Tibial nerve (tissue), 4 donors: ENCODE results near the gene DPP10.

Experiments used
- EP300 ChIP-seq, 2 donors: sonication (generic); formaldehyde crosslinking; IDR thresholded peaks; one replicate each; pipeline ENCODE4 v1.6.1; 2017; ENCODE audit warnings: antibody characterized with exemption in 2 of 2, mild to moderate bottlenecking in 1 of 2
- POLR2A ChIP-seq, 2 donors: fragments of 450-650 bp; IDR thresholded peaks; one replicate each; pipeline ENCODE4 v1.6.1; 2017; ENCODE audit warnings: antibody characterized with exemption in 2 of 2, mild to moderate bottlenecking in 2 of 2, moderate library complexity in 2 of 2
- TF ChIP-seq, protein P1 (sequence below), 5 experiments: fragments of 200-600 bp in 3 of 5; fragments of 450-650 bp in 2 of 5; sonication (generic) in 3 of 5; IDR thresholded peaks; one replicate each; pipeline ENCODE4 v1.5.1; 2016 to 2019; ENCODE audit warnings: antibody characterized with exemption in 5 of 5, mild to moderate bottlenecking in 3 of 5, moderate library complexity in 2 of 5

DNA sequence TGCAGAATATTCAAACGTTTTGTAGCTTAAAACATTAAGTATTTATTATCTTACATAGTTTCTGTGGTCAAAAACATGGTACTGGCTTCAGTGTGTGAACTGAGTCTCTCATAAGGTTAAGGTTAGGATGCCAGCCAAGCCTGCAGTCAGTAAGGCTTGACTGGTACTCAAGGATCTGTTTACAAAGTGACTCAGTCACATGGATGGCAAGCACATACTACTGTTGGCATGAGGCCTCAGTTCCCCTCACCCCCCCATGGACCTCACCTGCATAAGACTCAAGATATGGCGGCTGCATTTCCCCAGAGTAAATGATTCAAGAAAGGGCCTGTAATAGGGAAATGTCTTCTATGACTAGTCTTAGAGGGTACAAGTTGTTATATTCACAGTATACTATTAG, 1167.5 kb downstream of the DPP10 start:
- TF ChIP-seq POLR2A (IDR thresholded peaks at IDR 0.05): no peak
- no peak for TF ChIP-seq EP300 (IDR thresholded peaks at IDR 0.05)
- TF ChIP-seq, protein P1, sequence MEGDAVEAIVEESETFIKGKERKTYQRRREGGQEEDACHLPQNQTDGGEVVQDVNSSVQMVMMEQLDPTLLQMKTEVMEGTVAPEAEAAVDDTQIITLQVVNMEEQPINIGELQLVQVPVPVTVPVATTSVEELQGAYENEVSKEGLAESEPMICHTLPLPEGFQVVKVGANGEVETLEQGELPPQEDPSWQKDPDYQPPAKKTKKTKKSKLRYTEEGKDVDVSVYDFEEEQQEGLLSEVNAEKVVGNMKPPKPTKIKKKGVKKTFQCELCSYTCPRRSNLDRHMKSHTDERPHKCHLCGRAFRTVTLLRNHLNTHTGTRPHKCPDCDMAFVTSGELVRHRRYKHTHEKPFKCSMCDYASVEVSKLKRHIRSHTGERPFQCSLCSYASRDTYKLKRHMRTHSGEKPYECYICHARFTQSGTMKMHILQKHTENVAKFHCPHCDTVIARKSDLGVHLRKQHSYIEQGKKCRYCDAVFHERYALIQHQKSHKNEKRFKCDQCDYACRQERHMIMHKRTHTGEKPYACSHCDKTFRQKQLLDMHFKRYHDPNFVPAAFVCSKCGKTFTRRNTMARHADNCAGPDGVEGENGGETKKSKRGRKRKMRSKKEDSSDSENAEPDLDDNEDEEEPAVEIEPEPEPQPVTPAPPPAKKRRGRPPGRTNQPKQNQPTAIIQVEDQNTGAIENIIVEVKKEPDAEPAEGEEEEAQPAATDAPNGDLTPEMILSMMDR (IDR thresholded peaks at IDR 0.05): no peak
